Measurements from ENCODE around the gene CYP27A1. TPM values are rescaled to one million over a fixed set of nuclear protein-coding genes. Genes with fewer than 3 reads are reported as not detected.
A peak's percentile ranks its signal among the peaks of the same experiment; 100 is the strongest.

The CYP27A1 gene
- total RNA-seq, 1 experiment from 2014 or later: 12.2 TPM

- no peak overlapping the region for H3K4me3 Mint-ChIP-seq (ENCODE audit: low read depth, unreplicated experiment)
- peaks cover 15% of the 10 kb centered on the region for H3K9me3 Mint-ChIP-seq (ENCODE audit: low read depth, unreplicated experiment)
- CTCF ChIA-PET: no interaction called here
- H3K36me3 Mint-ChIP-seq (ENCODE audit: insufficient read depth, unreplicated experiment): peaks cover 5% of the 10 kb centered on the region
- DNase-seq: no peak
- no peak for TF ChIP-seq CTCF (IDR thresholded peaks at IDR 0.05; ENCODE audit: unreplicated experiment)
- intact Hi-C loops (cut with micrococcal nuclease; ENCODE audit: unreplicated experiment): no loop called here
- BruUV-seq (replicated peaks): no TSS peak
- H3K27ac Mint-ChIP-seq (ENCODE audit: unreplicated experiment): no peak overlapping the region
- no peaks in the 10 kb centered on the region for H3K4me1 Mint-ChIP-seq (ENCODE audit: low read depth, unreplicated experiment)
- no peaks in the 10 kb centered on the region for H3K27me3 Mint-ChIP-seq (ENCODE audit: unreplicated experiment)
These were observed 8.1 kb upstream of the CYP27A1 start for GRCh38 chr2:218773881-218774280.

GRCh38 chr2:218776488-218776887, 5.5 kb upstream of the CYP27A1 start:
- Mint-ChIP-seq H3K36me3 (ENCODE audit: insufficient read depth, unreplicated experiment) (peaks cover 6% of the 10 kb centered on the region), H3K4me1 (ENCODE audit: low read depth, unreplicated experiment) (peaks cover 11% of the 10 kb centered on the region), H3K4me3 (ENCODE audit: low read depth, unreplicated experiment) (no peak overlapping the region), H3K27ac (ENCODE audit: unreplicated experiment) (no peak overlapping the region), H3K27me3 (ENCODE audit: unreplicated experiment) (no peaks in the 10 kb centered on the region), H3K9me3 (ENCODE audit: low read depth, unreplicated experiment) (peaks cover 15% of the 10 kb centered on the region)
- intact Hi-C loops (cut with micrococcal nuclease; ENCODE audit: unreplicated experiment): no loop called here
- BruUV-seq (replicated peaks): no TSS peak
- no peak for TF ChIP-seq CTCF (IDR thresholded peaks at IDR 0.05; ENCODE audit: unreplicated experiment)
- no peak for DNase-seq
- CTCF ChIA-PET: no interaction called here

GRCh38 chr2:218777276-218777990, 4.5 kb upstream of the CYP27A1 start:
- intact Hi-C loops (cut with micrococcal nuclease; ENCODE audit: unreplicated experiment): no loop called here

GRCh38 chr2:218780046-218780445, 1.9 kb upstream of the CYP27A1 start:
- no peak overlapping the region for H3K27ac Mint-ChIP-seq (ENCODE audit: unreplicated experiment)
- peaks cover 8% of the 10 kb centered on the region for H3K9me3 Mint-ChIP-seq (ENCODE audit: low read depth, unreplicated experiment)
- DNase-seq: no peak
- no peak overlapping the region for H3K4me3 Mint-ChIP-seq (ENCODE audit: low read depth, unreplicated experiment)
- no peaks in the 10 kb centered on the region for H3K27me3 Mint-ChIP-seq (ENCODE audit: unreplicated experiment)
- intact Hi-C loops (cut with micrococcal nuclease; ENCODE audit: unreplicated experiment): no loop called here
- H3K4me1 Mint-ChIP-seq (ENCODE audit: low read depth, unreplicated experiment): peaks cover 38% of the 10 kb centered on the region
- H3K36me3 Mint-ChIP-seq (ENCODE audit: insufficient read depth, unreplicated experiment): peaks cover 17% of the 10 kb centered on the region
- CTCF ChIA-PET: no interaction called here
- no TSS peak for BruUV-seq (replicated peaks)
- no peak for TF ChIP-seq CTCF (IDR thresholded peaks at IDR 0.05; ENCODE audit: unreplicated experiment)

More at GRCh38 chr2:218777276-218777990, 4.5 kb upstream of the CYP27A1 start:
- TF ChIP-seq CTCF (IDR thresholded peaks at IDR 0.05; ENCODE audit: unreplicated experiment): no peak
- Mint-ChIP-seq H3K36me3 (ENCODE audit: insufficient read depth, unreplicated experiment) (peaks cover 14% of the 10 kb centered on the region), H3K27ac (ENCODE audit: unreplicated experiment) (peak overlapping the region; percentile 19), H3K4me3 (ENCODE audit: low read depth, unreplicated experiment) (no peak overlapping the region), H3K27me3 (ENCODE audit: unreplicated experiment) (no peaks in the 10 kb centered on the region), H3K9me3 (ENCODE audit: low read depth, unreplicated experiment) (peaks cover 12% of the 10 kb centered on the region), H3K4me1 (ENCODE audit: low read depth, unreplicated experiment) (peaks cover 17% of the 10 kb centered on the region)
- DNase-seq: no peak
- BruUV-seq (replicated peaks): no TSS peak
- CTCF ChIA-PET: no interaction called here
